Ovary (tissue), 9 donors: ENCODE results near the gene BID. TPM values are rescaled to one million over a fixed set of nuclear protein-coding genes. Genes with fewer than 3 reads are reported as not detected.

Experiments
- DNase-seq, 5 donors: peaks; one replicate each; pipeline ENCODE4 v3.0.0-alpha.2; 2019 to 2020
- H3K27ac ChIP-seq, 2 donors: fragments of 200-600 bp; one replicate each; pipeline versions ENCODE4 v1.5.1 to v1.8.0; 2019 to 2022
- H3K27me3 ChIP-seq: fragments of 200-600 bp; one replicate; pipeline ENCODE4 v1.8.0; 2022
- H3K36me3 ChIP-seq: fragments of 200-600 bp; sonication (generic); one replicate; pipeline ENCODE4 v1.5.1; 2019
- H3K4me1 ChIP-seq: one replicate; pipeline ENCODE4 v1.8.1; 2013; ENCODE audit warnings: mild to moderate bottlenecking, moderate library complexity; ENCODE audit not compliant: insufficient read depth
- H3K4me3 ChIP-seq: fragments of 200-600 bp; sonication (generic); one replicate; pipeline ENCODE4 v1.5.1; 2017
- H3K9me3 ChIP-seq, 2 donors: fragments of 200-600 bp in 1 of 2; sonication (generic) in 1 of 2; one replicate each; pipeline versions ENCODE4 v1.5.1 to v1.8.1; 2013 to 2019; ENCODE audit warnings: mild to moderate bottlenecking in 1 of 2, moderate library complexity in 1 of 2
- CTCF ChIP-seq, 3 donors: fragments of 450-650 bp in 2 of 3; fragments of 200-600 bp in 1 of 3; IDR thresholded peaks; one replicate each; pipeline versions ENCODE4 v1.5.1 to v1.8.0; 2016 to 2022; ENCODE audit warnings: antibody characterized with exemption in 3 of 3, mild to moderate bottlenecking in 1 of 3
- EP300 ChIP-seq: sonication (generic); formaldehyde crosslinking; IDR thresholded peaks from one replicate; pipeline ENCODE4 v1.6.1; 2017; ENCODE audit warnings: antibody characterized with exemption
- POLR2A ChIP-seq: fragments of 450-650 bp; IDR thresholded peaks from one replicate; pipeline ENCODE4 v1.6.1; 2017; ENCODE audit warnings: antibody characterized with exemption, mild to moderate bottlenecking, moderate library complexity
- whole genome bisulfite sequencing, 3 donors: extraction: QIAGEN DNeasy Blood & Tissue Kit in 1 of 3; methylation state at CpG; one replicate each; pipeline versions ENCODE4 v1.1.5 to v1.1.7; 2013 to 2017; 5-methylcytosine and 5-hydroxymethylcytosine counted together
- intact Hi-C, 4 donors: fragments of 100-400 bp; cut with DNase I; formaldehyde crosslinking; loops; one replicate each; pipeline versions ENCODE4 v1.11.0 to v1.15.1; 2022 to 2023
- polyA plus RNA-seq, 2 donors: library from polyadenylated mRNA; stranded (reverse); fragments of 200-250 nt in 1 of 2; fragments of 350-450 nt in 1 of 2; fragmentation: Illumina TruSeq in 1 of 2; extraction: RNeasy Lipid Tissue Mini Kit (QIAGEN cat#74804) in 1 of 2; gene quantifications; one replicate each; pipeline ENCODE4 v1.2.3, GENCODE V29; 2013 to 2014
- total RNA-seq, 7 donors: library from RNA; depleted of rRNA in 2 of 7; stranded (reverse); fragments of >200 nt in 2 of 7; fragmentation: NEBNext Ultra II Directional in 3 of 7; extraction: Animal tissue kit (Norgen Biotek cat#: 25700) in 3 of 7; gene quantifications; one replicate each; pipeline versions ENCODE4 v1.1.0 to v1.2.4, GENCODE V29; 2016 to 2023
- donor health status: DM: no; HTN: no; CAD: no; lungs with moderate emphysema.
- donor health status: DM: no; HTN: no; CAD: no.
- donor health status: Bipolar disorder and iron deficiency.
- donor health status: DM: yes; HTN: yes; CAD: no.
- donor health status: DM: no; HTN: no; CAD: no.
- donor health status: DM: yes; HTN: yes; CAD: no.

BID gene
- total and polyA plus RNA-seq, 9 donors, result 3.2 to 13.8 (median 6.1) TPM

GRCh38 chr22:17784776-17785175 is 10.5 kb upstream of the BID start:
- no peaks in the 10 kb centered on the region for H3K36me3 ChIP-seq
- 73 to 78% (median 75%) methylated on average over 6 to 11 of the region's 11 CpGs for WGBS, 3 donors
- no peaks in the 10 kb centered on the region for H3K9me3 ChIP-seq
- no peak overlapping the region for H3K27ac ChIP-seq
- H3K27me3 ChIP-seq, result no peaks in the 10 kb centered on the region
- H3K4me3 ChIP-seq, result no peak overlapping the region
- DNase-seq, result no peak
- peaks cover 9% of the 10 kb centered on the region for H3K4me1 ChIP-seq
- intact Hi-C loops, result no loop called here
- TF ChIP-seq EP300 (no peak), CTCF (IDR thresholded peaks at IDR 0.05) (no peak), POLR2A (no peak)

- peaks cover 9% of the 10 kb centered on the region for H3K4me1 ChIP-seq
- no peaks in the 10 kb centered on the region for H3K27me3 ChIP-seq
- no peaks in the 10 kb centered on the region for H3K9me3 ChIP-seq
- TF ChIP-seq EP300 (no peak), POLR2A (no peak), CTCF (IDR thresholded peaks at IDR 0.05) (no peak)
- H3K36me3 ChIP-seq, result no peaks in the 10 kb centered on the region
- H3K4me3 ChIP-seq, result no peak overlapping the region
- no peak for DNase-seq
- intact Hi-C loops, result no loop called here
- no peak overlapping the region for H3K27ac ChIP-seq
- WGBS, 3 donors, result 74 to 80% (median 77%) methylated on average over 18 of the region's 18 CpGs
Measured at GRCh38 chr22:17783773-17784480, 9.7 kb upstream of the BID start.

GRCh38 chr22:17783312-17783711 is 9.0 kb upstream of the BID start:
- H3K9me3 ChIP-seq, result no peaks in the 10 kb centered on the region
- H3K4me3 ChIP-seq, result no peak overlapping the region
- no peak for TF ChIP-seq POLR2A
- TF ChIP-seq CTCF (IDR thresholded peaks at IDR 0.05), result no peak
- no peak for TF ChIP-seq EP300
- no peak for DNase-seq
- peaks cover 9% of the 10 kb centered on the region for H3K4me1 ChIP-seq
- H3K27me3 ChIP-seq, result no peaks in the 10 kb centered on the region
- no peaks in the 10 kb centered on the region for H3K36me3 ChIP-seq
- WGBS, 3 donors, result 23 to 29% (median 23%) methylated on average over 9 of the region's 9 CpGs
- intact Hi-C loops, result no loop called here
- H3K27ac ChIP-seq, result no peak overlapping the region

GRCh38 chr22:17782621-17783020 is 8.4 kb upstream of the BID start:
- H3K36me3 ChIP-seq, result no peaks in the 10 kb centered on the region
- 92 to 94% (median 93%) methylated on average over 13 of the region's 13 CpGs for WGBS, 3 donors
- no peak for DNase-seq
- H3K4me1 ChIP-seq, result peaks cover 9% of the 10 kb centered on the region
- H3K27ac ChIP-seq, result no peak overlapping the region
- intact Hi-C loops, result no loop called here
- TF ChIP-seq CTCF (IDR thresholded peaks at IDR 0.05), result no peak
- no peaks in the 10 kb centered on the region for H3K9me3 ChIP-seq
- H3K27me3 ChIP-seq, result no peaks in the 10 kb centered on the region
- no peak overlapping the region for H3K4me3 ChIP-seq
